NCI-H2196 (cell line): ENCODE measurements around the gene GSE1.

ENCODE experiments used
- DNase-seq: peaks from one replicate; lab custom pipeline; 2025; ENCODE audit not compliant: unreplicated experiment; lab: John Stamatoyannopoulos, UW

The GSE1 gene

DNA sequence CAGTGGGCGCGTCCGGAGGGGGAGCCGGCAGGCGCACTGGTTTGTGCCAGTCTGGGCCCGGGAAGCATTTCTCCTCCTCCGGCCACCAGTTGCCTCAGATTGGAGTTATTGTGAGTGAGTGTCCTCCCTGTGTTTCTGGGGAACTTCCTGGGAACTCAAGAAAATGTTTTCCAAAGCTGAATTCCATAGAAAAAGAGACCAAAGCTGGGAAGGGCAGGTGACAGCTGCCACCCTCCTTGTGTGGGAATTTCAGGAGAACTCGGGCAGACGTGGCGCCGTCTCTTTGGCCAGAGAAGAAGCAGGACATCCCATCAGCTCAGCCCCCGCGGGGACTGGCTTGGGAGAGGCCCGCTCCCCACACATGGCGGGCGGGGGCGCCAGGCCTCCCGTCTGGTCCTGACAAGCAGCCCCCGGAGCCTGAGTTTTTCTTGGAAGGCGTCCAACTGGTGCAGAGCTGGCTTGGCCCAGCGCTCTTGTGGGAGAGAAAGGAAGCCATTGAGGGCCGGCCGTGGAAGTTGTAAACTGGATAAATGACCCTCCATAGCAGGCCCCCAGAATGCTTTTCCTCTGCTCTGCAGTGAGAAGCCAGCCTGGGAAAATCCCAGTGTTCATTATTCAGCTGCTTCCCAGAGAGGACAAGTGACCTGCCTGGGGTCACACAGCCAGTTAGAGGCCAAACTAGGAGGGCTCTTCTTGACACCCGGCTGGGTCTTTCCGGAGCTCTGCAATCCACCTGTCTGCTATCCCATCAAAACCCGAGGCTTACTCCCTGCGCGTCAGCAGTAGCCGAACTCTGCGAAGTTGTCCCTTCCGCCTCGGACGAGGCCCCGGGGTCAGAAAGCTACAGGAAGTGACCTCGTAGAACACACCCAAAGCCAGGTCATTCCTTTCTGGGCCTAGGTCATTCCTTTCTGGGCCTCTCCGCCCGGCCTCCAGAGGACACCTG is 39.2 kb upstream of the GSE1 start:
- no peak for DNase-seq

DNA sequence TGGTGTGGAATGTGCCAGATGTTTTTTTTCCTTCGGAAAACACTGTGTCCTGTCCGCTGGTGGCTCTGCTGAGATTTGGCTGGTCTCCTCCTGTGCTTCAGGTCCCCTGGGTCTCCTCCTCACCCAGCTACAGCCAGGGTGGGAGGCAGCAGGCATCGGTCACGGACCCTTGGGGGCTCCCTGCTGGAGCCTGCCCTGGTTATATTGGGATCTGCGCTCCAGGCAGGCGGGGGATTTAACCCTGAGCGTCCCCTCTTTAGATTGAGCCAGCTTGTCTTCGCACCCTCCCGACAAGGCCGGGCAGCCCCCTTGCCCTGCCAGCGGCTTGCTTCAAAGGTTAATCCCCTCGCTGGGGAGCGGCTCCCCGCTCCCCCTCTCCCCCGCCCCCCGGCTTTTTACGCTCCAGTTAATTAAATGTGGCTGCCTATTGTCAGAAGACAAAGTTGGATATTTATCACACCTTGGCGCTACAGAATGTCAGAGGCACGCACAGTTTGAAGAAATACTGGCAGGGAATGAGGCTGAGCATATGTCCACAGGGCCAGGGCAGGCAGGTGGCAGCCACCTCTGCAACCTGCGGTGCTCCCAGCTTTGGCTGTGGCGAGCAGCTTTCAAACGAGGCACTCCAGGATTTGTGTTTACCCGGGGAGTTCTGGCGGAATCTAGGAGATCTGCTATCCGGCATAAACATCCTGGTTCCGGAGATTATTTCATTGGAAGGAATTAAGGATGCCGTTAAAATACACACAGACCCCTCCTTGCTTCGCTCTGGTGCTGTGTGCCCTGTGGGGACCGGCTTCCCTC is 38.2 kb upstream of the GSE1 start:
- DNase-seq: no peak

DNA sequence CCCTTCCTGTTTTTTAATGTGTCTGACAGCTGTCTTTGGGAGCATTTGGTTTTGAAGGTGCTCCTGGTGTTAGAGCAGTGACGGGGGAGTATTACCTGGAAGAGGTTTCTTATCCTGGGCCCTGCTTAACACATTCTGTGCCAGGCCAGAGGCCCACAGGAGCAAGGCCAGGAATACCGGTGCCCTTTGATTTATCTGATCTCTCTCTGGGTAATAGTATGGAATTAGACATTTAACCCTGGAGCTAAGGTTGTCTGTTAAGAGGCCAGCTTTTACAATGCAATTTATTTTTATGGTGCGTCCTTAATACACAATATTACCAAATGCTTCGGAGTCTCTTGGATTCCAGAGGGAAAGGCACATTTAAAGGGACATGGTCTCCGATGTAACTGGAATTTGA is 37.2 kb upstream of the GSE1 start:
- no peak for DNase-seq

DNA sequence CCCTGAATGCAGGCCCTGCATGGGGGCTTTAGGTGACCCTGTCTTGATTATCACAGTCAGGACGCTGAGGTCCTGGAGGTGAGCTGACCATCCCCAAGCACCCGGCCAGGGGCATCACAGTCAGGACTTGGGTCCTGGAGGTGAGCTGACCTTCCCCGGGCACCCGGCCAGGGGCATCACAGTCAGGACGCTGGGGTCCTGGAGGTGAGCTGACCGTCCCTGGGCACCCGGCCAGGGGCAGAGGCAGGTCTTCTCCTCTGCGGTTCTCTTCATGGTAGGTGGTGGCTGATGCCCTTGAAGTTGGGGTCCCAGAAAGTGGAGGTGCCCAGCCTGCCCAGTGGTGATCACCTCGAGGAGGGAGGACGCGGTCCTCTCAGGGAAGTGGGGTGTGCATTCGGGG is 36.2 kb upstream of the GSE1 start:
- no peak for DNase-seq

DNA sequence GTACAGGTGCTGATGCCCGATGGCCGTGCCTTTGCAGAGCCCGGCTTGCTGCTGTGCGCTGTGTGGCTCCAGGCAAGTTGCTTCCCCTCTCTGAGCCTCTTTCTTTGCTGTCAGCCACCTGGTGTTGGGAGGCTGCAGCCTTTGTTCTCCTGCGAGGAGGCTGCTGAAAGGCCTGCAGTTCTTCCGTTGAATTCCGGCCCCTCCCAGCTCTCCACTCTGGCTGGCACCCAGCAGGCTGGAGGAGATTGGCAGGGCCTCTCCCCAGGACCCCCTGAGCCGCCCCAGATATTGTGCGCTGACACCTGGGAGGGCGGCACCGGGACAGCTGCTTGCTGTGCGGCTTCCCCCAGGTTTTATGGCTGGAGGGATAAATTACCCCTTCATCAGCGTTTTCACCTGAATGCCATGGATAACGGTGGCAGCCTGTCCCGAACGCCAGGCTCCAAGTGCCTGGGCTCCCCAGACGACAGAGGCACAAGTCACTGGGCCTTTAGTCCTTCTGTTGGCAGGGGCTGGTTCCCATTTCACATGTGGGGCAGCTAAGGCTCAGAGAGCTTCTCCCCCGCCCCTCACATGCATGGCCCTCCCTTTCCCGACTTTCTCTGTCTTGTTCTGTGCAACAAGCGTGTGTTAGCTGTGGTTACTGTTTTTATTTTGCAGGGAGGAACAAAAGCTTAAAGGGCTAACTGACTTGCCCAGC is 35.1 kb upstream of the GSE1 start:
- no peak for DNase-seq

DNA sequence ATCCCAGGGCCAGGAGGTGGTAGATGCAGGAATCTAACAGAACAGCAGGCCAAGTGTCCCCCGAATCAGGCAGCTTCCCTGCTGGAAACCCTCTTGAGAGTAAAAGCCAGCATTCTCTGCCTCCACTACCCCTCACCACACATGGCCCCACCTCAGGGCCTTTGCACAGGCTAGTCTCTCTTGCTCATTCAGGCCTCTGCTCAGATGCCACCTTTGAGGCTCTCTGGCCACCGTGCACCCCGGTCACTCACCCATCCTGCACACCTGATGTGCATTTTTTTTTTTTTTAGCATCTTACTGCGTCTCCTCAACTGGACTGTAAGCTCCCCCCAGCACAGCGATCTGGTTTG is 34.5 kb upstream of the GSE1 start:
- no peak for DNase-seq

DNA sequence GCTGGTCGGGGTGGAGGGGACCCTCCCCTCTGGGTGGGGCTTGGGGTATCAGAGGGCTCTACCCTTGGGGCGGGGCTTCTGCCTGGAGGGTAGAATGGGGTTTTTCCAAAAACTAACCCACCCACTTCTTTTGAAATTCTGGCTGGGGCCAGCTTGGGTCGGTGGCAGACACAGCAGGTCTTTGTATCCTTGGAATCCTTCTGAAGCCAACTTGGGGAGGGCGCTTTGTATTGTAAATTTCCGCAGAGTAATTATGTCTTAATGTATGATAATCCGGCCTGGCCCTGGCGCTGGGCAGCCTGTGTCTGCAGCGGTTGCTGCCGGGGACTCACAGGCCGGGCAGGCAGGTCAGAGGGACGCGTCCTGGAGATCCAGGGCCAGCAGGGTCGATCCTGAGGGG is 33.9 kb upstream of the GSE1 start:
- no peak for DNase-seq

DNA sequence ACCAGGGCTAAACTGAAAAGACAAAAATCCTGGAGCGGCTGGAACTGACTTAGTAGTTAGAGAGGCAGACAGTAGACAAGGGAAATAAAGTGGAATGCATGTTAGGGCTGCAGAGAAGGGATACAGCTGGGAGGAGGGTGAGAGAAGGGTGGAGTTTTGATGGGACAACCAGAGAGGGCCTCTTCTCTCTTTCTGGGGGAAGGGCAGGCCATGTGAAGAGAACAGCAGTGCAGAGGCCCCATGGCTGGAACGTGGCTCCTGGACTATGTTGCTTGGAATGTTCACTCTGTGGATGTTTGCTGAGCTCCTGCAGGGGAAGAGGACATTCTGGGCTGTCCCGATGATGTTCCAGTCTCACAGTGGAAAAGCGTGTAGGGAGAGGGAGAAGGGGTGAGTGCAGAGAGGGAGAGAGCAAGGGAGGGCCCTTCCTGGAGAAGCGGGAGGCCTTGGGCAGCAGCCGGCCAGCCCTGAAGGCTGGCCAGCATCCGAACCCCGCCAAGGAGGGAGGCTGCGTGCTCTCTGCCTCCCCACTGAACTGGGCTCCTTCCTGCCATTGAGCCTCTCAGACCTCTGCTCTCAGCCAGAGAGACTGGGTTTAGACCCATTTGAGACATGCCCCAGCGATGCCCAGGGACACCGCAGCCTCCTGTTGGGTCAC is 33.1 kb upstream of the GSE1 start:
- DNase-seq: no peak

DNA sequence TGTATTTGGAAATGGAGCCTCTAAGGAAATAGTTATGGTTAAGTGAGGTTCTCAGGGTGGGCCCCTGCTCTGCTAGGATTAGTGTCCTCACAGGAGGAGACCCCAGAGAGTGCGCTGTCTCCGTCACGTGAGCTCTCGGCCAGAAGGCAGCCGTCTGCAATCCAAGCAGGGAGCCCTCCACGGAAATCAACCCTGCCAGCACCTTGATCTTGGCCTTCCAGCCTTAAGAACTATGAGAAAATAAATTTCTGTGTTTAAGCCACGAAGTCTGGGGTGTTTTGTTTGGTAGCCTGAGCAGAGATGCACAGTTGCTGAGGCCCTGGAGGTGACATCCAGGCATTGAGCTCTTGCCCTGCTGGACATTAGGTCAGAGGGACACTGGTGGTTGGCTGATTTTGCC is 32.4 kb upstream of the GSE1 start:
- DNase-seq: no peak

DNA sequence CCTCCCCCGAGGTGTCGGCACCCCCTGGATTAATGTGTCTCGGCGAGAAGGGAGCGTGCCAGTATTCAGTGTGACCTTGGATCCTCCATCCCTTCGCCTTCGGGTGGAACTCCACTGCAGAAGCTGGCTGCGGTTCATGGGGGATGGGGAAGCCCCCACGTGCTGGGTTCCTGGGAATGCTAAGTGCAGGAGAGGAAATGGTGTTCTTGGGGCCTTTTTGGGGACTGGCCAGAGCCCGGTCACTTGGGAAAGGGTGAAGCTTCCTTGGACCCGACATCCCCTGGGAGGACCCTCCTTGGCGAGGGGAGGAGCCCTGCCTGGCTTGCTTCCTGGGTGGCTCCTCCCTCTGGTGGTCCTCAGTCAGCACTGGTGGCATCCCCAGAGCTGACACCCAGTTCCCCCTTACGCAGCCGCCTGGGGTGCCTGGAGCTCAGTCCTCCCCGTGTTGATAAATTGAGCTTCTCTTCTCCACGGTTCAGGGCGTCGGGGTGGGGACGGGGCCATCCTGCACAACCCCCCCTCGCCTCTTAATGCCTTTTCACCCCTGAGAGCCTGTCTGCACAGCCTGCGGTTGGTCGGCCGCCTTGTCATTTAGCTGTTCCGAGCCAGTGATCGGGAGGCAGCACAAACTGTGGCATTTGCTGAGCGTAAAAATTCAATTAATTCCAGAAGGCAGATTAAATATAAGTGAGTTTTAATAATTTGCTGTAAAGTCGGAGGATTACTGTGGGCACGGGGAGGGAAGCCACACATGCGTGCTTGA is 30.7 kb upstream of the GSE1 start:
- DNase-seq: no peak

DNA sequence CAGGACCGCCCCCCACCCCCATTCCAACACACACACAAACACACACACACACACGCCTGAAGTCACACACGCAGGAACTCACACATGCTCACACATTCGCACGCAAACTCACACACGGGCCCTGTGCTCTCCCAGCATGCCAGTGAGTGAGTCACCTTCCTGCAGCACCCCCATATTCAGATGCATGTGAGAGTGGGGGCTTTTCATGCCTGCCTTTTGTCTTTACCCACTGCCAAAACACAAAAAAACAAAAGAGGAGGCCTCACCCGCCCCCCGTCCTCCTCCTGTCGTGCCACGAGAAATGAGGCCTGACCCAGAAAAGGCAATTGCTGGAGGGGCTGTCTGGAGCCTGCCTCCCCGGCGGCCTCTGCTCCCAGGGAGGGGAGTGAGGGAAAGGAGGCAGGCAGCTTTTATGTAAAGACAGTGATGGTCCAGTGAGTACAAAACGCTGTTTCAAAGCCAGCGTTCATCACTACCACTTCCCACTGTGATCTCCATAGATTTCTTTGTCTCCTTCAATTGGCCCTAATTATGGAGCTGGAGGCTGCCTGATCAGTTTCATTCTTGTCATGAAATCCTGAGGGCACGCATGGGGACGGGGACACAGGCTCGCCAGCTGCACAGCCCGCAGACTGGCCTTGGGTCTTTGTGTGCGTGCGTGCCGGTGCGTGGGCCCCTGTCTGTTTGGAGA is 29.5 kb upstream of the GSE1 start:
- DNase-seq: no peak

DNA sequence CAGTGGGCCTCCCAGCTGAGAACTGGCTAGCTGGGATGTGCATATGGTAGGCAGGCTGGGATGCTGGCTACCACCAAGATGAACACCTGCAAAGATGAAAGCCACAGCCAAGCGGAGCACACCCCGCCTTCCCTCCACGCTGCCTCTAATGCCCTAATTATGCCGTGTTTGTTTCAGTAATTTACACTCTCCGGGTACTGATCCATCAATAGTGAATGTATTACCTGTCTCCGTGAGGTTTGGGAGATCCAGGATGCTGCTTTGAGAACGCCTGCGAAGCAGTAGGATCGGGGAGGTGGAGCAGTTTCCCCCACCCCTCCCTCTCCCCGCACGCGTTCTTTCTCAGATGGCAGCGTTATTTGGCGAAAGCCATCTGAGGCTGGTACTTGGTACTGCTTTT is 28.9 kb upstream of the GSE1 start:
- no peak for DNase-seq

DNA sequence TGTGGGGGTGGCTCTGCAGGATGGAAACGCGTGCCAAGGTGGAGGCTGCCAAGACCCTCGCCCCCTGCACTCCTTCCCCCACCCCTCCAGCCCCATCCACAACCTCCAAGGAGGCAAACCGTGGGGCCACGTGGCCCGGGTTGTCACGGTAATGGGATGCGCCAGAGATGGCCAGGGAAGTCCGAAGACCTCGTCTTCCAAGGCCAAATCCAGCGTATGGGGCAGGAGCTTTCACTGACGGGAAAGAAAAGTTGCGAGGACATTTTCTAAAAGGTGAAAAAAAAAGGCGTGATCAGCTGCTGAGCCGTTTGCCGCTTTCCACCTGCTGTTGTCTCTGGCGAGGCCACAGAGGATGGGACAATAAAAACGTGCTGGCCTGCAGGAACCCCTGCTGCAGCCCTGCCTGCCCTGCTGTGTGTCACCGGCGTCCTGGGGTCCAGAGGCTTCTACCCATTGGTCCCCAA is 28.3 kb upstream of the GSE1 start:
- no peak for DNase-seq

DNA sequence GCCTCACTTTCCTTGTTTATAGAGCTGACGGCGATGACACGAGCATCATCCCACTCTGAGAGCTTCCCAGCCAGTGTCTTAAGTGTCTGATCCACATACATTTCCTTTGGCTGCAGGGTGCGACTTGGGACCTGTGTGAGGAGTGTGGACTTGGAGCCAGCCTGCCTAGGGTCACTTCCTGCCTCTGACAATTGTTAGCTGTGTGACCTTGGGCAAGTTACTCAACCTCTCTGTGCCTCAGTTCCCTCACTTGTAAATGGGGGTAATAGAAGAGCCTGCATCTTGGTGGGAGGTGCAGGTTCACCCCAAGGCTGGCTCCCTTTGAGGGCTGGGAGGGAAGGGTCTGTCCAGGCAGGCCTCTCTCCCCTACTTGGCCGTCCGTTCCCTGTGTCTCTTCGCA is 27.4 kb upstream of the GSE1 start:
- DNase-seq: no peak

DNA sequence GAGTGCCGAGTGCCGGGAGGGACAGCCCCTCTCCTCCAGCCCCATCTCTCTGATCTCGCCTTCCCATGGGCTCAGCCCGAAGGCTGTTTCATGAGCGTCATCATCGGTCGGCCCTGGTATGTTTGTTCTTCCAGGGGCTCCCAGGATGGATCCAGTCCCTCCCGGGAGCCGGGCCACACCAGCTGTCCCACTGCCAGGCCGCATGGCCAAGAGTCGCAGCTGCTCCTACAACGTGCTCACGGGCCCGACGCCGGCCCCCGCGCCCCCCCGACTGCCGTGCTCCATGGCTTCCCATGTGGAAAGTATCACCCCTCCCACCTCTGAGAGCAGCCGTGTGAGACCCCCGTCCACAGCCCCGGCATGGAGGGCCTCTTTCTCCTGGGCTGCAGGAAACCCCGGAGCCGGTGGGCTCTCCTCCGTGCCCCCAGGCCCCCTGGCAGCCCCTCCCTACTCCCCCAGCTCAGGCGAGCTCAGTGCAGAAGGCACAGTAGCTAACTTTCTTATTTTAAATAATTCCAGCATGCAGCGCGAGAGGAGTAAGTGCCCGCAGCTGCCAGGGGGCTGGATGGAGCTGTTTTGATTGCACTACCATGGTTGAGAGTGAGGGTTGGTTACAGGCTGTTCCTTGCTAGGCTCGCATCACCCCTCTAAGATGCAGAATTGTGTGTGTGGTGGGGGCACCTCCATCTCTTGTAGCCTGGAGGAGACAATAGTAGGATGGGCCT is 26.6 kb upstream of the GSE1 start:
- DNase-seq: no peak

DNA sequence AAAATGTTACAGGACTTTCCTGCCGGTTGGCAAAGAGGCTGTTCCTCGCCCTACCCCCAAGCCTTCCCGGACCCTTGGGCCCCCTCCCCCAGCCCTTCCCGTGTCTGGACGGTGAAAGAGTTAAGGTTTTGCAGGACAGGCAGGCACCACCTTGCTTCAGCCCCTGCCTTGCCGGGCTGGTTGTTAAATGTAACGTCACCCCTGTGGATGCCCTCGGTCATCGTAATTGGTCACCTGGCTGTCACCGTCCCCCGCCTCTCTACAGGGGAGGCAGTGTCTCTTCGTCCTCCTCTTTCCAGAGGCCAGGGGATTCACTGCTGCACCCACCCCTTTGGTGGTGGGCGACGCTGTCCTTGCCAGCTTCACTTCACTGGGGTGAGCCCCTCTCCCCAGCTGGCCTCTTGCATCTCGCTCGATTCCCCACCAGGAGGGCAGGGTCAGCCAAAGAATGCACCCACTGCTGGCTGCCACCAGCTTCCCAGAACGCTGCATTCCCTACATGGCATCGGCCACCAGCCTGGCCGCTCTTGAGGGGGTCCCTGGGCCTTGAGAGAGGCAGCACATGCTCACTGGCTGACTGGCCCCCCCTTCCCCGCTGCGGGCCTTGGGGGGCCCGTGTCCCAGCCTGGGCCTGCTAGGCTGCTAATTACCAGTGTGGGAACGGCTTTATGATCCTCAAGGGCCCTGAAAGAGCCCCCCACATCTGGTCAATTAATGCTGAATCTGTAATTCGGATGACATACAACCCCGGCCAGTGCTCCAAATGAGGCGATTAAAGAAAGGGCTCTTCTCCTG is 25.2 kb upstream of the GSE1 start:
- no peak for DNase-seq

DNA sequence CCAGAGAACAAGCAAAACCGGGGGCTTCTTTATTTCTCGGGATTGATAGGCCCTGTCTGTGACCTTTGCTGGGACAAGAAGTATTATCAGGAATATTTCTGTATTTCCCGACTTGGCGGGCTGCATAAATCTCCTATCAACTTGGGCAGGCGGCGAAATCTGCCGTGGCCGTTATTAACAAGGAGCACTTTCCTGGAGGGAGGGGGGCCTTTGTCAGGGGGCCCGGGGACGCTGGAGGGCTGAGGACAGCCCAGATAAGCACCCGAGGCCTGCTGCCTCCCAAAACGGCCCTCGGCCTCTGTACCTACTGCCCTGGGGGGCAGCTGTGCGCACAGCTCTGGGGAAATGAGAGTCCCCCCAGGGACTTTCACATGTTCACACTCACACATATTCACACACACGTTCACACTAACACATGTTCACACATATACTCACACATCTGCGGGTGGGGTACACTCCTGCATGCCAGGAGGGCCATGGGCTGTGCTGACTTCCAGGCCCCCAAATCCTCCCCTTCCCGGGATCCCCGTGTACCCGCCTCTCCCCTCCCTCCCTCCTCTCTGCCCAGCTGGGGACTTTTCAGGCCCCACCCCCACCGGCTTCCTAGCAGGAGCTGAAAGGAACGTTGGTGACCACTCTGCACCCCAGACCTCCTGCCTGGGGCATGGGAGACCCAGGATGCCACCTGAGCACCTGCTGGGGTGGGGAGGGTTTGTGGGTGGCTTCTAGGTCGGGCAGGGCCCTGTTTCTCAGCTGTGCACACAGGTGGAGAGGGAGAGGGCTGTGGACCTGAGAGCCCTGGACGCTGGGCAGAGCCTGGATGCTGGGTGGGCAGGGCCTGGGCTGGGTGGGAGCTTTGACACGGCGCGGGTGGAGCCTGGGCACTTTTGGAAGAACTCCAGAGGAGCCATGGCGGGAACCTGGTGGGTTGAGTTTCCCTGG is 24.3 kb upstream of the GSE1 start:
- DNase-seq: no peak
